GM04504 (cell line): ENCODE results near the gene C11orf68.
"Not testable (repeated sequence)": the region's sequence is repeated elsewhere in the genome, so short reads cannot be mapped to it uniquely, and the experiment has no call there.

Source experiments
- DNase-seq: peaks from one replicate; pipeline ENCODE4 v3.0.0-alpha.2; 2012; ENCODE audit warnings: low read depth

The C11orf68 gene

DNA sequence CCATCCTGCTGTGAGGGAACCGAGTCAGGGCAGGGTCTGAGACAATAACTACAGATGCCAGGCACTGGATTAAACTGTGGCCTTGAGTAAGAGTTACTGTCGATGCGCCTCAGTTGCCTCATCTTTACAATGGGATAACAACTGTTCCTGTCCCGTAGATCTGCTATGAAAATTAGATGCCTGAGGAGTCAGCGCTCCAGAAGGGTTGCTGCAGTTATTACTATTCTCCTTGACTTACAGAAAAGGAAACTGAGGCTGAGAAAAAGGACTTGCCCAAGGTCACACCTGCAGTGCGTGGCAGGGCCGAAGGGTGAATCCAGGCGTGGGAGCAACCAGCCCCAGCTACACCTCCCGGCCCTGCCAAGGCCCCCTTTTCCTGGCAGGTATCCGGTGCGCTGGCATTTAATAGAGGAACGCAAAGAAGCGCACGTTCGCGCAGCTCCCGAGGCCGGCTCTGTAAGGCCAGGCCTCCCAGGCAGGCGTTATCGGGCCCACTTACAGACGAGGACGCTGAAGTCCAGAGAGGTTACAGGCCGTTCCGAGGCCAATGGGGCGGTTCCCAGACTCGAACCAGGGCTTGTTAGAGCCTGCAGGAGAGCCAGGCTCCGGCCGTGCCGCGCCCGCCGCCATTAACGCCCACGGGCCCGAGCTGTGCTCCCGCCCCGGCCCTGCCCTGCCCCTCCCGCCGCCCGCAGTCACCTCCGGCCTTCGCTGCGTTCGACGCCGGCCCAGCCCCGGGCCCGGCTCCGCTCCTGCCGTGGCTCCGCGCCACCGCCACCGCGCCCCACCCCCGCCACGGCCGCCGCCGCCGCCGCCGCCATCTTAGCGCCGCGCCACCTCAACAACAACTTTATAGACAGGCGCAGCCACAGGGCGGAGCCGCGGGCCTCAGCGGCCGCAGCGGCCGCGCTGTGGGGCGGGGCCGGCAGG is at the start of gene C11orf68:
TSS of gene C11orf68 (minus strand) at position 852 of the 930 bp plus-strand sequence. CDS start at position 821, 31 bp downstream.
- DNase-seq = no peak

GRCh38 chr11:65967329-65967934 is 48.6 kb upstream of the C11orf68 start:
- no peak for DNase-seq

DNA sequence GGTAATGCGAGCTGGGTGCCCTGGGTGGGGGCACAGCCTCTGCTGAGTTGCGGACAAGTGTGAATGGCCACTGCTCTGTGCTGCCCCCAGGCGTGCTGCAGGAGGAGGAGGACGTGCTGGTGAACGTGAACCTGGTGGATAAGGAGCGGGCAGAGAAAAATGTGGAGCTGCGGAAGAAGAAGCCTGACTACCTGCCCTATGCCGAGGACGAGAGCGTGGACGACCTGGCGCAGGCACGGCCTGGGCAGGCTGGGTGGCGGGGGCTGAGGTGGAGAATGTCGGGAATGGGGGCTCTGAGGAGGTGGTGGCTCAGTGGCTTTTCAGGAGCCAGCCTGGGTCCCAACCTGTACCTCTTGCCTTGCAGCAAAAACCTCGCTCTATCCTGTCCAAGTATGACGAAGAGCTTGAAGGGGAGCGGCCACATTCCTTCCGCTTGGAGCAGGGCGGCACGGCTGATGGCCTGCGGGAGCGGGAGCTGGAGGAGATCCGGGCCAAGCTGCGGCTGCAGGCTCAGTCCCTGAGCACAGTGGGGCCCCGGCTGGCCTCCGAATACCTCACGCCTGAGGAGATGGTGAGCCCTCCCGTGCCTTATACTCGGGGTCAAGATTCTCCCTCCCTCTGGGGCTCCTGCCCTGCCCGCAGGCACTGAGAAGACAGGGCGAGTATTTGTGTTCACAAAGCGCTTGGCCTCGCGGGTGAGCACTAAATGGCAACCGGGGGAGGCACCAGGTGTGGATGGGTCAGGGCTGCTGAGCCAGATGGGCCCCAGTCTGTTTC is 47.3 kb upstream of the C11orf68 start:
- DNase-seq = no peak

DNA sequence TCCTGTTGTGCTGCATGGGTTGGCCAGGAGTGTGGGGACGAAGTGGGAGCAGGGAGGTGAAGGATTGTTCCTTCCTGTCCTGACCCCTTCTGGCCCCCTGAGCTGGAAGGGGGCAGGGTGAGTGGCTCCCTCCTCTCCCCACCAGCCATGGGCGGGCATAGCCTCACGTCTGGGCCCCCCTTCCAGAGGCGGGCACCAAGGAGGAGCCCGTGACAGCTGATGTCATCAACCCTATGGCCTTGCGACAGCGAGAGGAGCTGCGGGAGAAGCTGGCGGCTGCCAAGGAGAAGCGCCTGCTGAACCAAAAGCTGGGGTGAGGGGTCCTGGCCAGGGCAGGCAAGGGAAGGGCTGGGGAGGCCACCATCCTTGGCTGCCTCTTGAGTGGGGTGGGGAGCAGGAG is 46.0 kb upstream of the C11orf68 start:
- no peak for DNase-seq

DNA sequence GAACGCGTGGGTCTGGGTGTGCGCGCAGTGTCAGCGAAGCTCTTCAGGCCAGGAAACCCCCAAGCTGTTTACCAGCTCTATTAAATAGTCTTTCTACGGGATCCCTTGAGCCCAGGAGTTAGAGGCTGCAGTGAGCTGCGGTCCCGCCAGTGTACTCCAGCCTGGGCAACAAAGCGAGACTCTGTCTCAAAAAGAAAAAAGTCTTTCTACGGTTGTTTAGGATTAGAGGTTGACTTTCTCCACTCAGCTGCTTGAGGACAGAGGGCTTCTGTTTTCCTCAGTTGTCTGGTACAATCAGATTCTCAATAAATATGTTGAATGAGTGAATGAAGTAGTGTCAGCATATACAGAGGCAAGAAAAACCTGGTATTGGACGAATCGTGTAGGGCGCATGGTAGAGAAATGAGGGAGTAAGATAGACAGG is 43.3 kb upstream of the C11orf68 start:
- no peak for DNase-seq

GRCh38 chr11:65961267-65962140 is 42.6 kb upstream of the C11orf68 start, which contains the start of gene SART1:
Gene SART1, plus strand, starts transcription at chr11:65961734. Its CDS starts 47 bp downstream, at chr11:65961781.
- peak; percentile 93 for DNase-seq

GRCh38 chr11:65960824-65961266 is 42.0 kb upstream of the C11orf68 start:
- DNase-seq = no peak

GRCh38 chr11:65958774-65959420 is 40.0 kb upstream of the C11orf68 start:
- DNase-seq = no peak

GRCh38 chr11:65958291-65958690 is 39.4 kb upstream of the C11orf68 start:
- DNase-seq = no peak

- no peak for DNase-seq
Measured at GRCh38 chr11:65954771-65955170, 35.9 kb upstream of the C11orf68 start.

DNA sequence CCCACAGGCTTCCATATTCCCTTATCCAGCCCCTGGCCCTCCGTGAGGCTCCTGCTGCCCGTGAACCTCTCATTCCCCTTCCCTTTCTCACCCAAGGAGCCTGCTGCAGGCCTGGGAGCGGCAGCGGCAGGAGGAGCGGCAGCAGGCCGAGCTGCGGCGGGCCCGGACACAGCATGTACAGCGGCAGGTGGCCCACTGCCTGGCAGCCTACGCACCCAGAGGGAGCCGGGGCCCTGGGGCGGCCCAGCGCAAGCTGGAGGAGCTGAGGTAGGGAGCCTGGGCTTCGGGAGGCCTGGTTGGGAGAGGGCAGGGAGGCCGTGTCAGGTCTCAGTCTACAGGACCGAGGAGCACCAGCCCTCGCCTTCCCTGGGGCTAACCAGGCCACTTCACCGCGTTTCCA is 34.6 kb upstream of the C11orf68 start:
- DNase-seq = no peak

DNA sequence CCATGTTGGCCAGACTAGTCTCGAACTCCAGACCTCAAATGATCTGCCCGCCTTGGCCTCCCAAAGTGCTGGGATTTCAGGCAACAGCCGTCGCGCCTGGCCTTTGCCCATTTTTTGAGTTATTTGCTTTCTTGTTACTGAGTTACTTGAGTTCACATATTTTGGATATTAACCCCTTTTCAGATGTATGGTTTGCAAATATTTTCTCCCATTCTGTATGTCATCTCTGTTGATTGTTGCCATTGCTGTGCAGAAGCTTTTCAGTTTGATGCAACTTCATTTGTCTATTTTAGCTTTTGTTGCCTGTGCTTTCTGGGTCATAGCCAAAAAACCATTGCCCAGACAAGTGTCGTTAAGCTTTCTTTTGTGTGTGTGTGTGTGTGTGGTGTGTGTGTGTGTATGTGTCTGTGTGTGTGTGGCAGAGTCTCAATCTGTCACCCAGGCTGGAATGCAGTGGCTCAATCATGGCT is 33.2 kb upstream of the C11orf68 start:
- DNase-seq = no peak

- DNase-seq = not testable (repeated sequence)
Measured at GRCh38 chr11:65951641-65952040, 32.8 kb upstream of the C11orf68 start.

DNA sequence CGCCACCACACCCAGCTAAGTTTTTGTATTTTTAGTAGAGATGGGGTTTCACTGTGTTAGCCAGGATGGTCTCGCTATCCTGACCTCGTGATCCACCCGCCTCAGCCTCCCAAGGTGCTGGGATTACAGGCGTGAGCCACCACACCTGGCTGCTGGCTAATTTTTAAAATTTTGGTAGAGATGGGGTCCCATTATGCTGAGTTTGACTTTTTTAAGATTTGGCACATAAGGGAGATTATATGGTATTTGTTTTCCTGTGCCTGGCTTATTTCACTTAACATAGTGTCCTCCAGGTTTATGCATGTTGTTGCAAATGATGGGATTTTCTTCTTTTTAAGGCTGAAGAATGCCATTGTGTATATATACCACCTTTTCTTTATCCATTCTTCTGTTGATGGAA is 31.8 kb upstream of the C11orf68 start:
- DNase-seq = not testable (repeated sequence)

DNA sequence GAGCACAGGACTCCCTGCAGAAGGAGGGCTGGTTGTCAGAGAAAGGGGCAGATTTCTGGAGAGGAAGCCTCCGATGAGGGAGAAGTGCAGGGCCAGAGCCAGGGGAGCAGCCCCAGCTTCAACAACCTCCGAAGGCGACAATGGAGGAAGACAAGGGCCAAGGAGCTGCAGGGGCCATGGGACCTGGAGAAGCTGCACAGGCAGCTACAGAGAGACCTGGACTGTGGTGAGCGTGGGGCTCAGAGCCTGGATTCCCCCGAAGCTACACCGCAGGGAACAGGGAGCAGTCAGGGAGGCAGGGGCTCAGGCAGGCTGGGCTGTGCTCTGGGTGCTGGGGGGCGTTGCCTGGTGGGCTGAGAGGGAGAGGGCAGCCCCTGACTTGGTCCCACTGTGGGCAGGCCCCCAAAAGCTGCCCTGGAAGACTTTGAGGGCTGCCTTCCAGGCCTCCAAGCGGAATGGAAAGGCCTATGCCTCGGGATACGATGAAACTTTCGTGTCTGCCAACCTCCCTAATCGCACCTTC is 28.8 kb upstream of the C11orf68 start:
- no peak for DNase-seq

- no peak for DNase-seq
Measured at GRCh38 chr11:65947133-65947532, 28.3 kb upstream of the C11orf68 start.

DNA sequence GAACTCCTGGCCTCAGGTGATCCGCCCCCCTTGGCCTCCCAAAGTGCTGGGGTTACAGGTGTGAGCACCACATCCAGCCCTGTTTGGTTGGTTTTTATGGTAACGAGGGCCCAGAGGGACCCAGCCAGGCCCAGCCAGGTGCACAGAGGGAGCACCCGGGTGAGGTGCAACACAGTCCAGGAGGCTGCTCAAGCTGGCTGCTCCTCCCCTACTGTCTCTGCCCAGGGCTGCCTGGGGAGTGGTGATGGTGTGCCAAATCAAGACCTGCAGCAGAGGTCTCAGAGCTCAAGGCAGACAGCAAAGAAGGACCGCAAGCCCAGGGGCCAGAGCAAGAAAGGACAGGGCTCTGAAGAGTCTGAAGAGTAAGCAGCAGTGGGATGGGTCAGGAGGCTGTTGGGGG is 27.8 kb upstream of the C11orf68 start:
- DNase-seq = no peak

DNA sequence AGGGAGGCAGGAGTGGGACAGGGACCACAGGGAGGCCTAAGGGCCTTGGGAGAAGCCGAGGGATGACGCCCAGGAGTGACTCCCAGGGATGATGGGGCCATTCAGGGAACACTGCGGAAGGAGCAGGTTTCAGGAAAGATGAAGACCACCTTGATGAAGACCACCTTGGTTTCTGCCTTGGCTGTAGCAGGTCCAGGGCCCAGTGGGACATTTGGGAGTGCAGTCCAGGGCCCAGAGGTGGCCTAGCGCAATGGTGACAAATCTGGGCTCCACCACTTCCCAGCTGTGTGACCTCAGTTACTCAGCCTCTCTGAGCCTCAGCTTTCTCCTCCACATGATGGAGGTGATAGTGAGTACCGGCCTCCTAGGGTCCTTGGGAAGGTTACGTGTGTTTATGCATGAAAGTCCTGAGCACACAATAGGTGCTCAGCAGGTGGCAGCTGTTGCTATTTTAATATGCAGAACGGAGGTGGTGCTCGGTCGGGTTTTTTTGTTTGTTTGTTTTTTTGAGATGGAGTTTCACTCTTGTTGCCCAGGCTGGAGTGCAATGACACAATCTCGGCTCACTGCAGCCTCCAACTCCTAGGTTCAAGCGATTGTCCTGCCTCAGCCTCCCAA is 27.2 kb upstream of the C11orf68 start:
- no peak for DNase-seq

DNA sequence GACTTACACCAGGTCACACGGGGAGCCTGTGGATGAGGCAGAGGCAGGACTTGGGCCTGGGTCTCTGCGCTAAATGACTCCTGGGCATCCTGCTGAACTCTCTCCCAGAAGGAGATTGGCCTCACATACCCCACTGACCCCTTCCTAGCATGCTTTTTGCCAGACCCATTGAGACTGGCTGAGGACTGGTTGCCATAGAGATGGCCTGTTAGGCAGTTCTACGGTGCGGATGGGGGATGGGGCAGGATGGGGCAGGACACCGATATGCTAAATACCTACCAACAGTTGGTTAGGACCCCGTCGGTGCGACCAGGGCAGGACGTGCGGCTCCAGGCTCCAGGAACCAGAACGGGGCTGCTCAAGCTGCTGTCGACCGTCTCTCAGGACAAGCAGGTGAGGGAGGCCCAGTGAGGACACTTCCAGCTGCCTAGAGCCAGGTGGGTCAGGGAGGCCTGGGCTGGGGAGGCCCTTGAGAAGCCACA is 26.6 kb upstream of the C11orf68 start, which contains the start of gene TSGA10IP:
TSS of gene TSGA10IP (plus strand) at position 51 of the 482 bp plus-strand sequence. CDS start at position 247, 196 bp downstream.
- no peak for DNase-seq

DNA sequence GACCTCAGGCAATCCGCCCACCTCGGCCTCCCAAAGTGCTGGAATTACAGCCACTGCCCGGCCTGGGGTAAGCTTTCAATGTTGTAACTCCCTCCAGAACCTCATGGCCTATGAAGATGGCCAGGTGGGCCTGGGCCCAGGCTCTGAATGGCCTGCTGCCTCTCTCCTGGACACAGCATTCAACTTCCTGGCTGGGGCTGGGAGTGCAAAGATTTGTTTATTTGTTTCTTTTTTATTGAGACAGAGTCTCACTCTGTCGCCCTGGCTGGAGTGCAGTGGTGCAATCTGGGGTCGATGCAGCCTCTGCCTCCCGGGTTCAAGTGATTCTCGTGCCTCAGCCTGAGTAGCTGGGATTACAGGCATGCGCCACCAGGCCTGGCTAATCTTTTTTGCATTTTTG is 25.9 kb upstream of the C11orf68 start:
- no peak for DNase-seq
